HG03558 (cell line): ENCODE data around the gene S100A10.

Experiments
- ATAC-seq: cut with Tn5 transposase; IDR thresholded peaks from one replicate; pipeline ENCODE4 v1.9.1; 2021; ENCODE audit warnings: moderate number of reproducible peaks; ENCODE audit not compliant: unreplicated experiment; ENCODE audit errors: extremely low read depth

The S100A10 gene

GRCh38 chr1:151989211-151989862 lies 4.3 kb downstream of the S100A10 start:
- ATAC-seq = no peak

DNA sequence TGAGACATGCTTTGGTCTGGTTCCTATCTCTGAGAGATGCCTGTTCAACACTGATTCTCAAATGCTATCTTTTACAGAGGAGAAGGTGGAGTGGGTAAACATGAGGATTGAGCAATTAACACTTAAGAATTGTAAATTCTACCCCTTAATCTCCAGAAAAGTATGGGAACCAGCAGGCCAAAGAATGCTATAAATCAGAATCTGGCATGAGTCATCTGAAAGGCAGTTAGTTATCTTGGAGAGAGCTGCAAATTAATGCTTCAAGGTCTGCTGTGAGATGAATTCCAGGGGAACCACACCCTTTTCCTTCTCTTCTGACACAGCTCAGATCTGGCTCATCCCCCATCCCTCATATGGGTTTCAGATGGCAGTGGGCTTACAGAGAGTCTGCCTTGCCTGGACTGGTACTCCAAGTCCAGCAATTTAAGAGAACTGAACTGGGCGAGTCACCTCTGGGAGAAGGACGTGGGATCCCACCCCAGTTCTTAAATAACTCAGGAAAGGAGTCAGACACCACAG lies 5.2 kb downstream of the S100A10 start:
- ATAC-seq = no peak

GRCh38 chr1:151986501-151987190 lies 7.0 kb downstream of the S100A10 start:
- ATAC-seq = no peak

DNA sequence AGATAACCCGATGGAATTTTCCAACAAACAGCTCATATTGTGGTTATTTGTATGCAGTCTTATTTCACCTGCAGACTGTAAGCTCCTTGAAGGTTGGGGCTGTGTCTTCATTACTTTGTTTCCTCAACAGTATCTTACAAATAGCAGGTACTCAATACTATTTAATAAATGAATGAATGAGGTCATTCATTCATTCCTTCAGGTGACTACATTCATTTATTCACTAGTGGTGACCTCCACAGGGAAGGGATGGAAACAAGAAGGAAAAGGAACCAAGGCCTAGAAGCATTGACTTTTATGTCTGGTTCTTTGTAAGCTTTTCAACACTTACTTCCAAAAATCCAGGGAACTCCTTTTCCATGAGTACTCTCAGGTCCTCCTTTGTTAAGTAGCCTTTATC lies 7.9 kb downstream of the S100A10 start:
- ATAC-seq = no peak

DNA sequence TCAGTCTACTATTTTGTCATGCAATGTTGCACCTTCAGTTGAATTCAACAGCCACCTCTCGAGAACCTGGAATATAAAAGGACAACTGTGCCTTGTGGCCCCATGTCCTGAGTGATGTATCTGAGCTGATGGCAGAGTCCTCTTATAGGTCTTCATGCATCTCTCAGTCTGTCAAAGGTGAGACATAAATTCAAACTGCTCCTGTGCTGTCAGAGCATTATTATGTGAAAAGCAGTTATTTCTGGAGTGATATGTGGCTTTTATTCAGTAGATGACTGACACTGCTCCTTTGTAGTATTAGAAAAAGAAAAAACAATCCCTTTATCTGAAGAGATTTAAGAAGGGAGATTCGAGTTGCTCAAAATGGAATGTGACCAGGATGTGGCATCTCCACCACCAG lies 8.4 kb downstream of the S100A10 start:
- ATAC-seq = no peak

GRCh38 chr1:151984313-151984956 lies 9.2 kb downstream of the S100A10 start:
- no peak for ATAC-seq

DNA sequence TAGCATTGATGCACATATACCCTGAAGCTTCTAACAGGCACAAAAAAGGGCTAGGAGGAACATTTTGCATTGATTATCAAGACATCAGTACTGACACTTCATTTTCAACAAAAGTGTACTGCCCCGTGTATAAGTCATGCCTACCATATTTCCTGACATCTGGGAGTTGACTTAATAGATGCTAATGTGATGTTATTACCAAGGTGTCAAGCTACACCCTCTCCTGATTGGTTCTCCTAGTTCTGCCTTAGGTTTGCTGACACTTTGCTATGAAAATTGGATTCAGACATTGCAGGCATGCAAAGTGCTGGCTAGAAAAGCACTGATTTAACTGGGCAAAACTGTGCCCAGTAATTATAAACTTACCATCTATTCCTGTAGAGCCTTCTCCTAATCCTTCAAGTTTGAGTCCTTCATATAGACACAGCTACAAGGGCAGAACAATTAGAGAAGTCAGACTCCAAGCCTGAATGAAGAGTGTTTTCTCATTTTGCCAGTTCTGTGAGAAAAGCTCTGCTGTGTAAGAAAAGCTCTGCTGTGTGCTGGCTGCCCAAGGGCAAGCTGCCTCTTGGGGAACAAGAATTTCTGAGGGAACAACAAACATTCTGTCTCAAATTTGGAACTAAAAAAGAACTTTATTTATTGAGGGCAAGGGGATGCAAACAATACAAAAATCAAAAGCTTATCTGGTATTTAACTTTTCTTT lies 11.2 kb downstream of the S100A10 start:
- ATAC-seq = no peak

DNA sequence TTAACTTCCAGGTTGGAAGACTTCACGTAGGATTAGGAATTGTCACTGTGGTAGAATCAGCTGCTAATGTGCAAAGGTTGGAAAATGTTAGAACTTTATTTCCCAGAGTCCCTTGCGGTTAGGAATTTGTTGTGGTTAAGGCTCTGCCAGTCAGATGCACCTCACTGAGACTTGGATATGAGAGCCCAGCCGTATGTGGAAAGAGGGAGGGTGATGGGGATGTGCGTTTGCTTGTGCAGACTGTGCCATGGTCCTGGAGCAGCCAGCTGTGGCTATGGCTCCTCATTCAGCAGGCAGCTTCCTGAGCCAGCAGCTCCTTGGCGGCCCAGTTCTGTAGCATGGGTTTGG lies 12.5 kb downstream of the S100A10 start:
- no peak for ATAC-seq

GRCh38 chr1:151980287-151981177 lies 13.1 kb downstream of the S100A10 start:
- no peak for ATAC-seq

DNA sequence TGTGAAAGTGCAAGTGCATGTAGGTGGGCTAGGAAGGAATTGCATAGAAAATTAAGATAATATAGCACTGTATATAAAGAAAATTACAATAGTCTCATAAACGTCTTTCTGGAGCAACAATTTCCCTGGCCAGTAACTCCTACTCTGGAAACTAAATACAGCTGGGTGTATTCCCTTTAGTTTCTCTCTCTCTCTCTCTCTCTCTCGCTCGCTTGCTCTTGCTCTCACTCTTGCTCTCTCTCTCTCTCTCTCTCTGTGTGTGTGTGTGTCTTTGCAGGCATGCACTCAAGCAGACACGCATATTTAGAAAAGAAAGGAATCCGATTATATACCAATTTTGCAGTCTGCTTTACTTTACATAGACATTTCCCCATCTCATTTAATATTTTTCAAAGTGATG lies 14.7 kb downstream of the S100A10 start:
- no peak for ATAC-seq

- no peak for ATAC-seq
Measured at GRCh38 chr1:151977662-151978230, 15.9 kb downstream of the S100A10 start.

GRCh38 chr1:151976858-151977257 lies 16.8 kb downstream of the S100A10 start:
- no peak for ATAC-seq

- ATAC-seq = no peak
Measured at GRCh38 chr1:151976015-151976343, 17.7 kb downstream of the S100A10 start.

GRCh38 chr1:151975311-151976014 lies 18.2 kb downstream of the S100A10 start:
- no peak for ATAC-seq

- ATAC-seq = no peak
Measured at GRCh38 chr1:151972542-151973248, 21.0 kb downstream of the S100A10 start.

DNA sequence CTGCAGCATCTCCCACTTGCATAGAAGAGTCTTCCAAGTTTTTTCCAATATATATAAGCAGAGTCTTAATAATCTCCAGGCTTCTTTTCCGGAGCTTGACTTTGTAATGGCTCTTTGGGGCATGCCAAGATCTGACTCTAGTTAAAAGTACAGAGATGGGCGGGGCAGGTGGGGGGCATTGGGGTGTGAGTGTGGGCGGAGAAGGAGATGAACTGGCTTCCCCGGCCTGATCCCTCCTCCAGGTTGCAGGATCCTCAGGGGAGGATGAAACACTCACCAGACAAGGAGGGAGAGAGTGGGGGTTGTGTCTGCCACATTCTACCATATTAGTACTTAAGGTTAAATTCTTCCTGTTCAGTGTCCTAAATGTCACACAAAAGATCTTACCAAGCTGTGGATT lies 23.0 kb downstream of the S100A10 start:
- no peak for ATAC-seq

DNA sequence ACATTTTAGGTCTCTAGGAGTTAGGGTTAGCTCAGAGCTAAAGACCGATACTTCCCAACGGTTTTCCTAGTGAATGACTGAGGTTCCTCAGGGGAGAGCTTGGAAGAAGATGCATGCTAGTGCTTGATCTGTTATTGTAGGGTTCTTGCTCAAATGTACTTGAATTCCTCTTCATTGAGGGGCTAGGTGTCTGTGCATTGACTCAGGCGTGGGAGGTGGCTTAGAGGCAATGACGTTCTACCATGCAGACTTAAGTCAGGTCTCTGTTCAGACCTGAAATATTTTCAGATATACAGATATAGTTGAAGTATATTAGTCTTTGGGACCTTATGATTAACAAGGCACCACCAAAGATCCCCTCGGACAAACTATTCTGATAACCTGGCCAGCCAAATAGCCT lies 23.5 kb downstream of the S100A10 start:
- no peak for ATAC-seq

DNA sequence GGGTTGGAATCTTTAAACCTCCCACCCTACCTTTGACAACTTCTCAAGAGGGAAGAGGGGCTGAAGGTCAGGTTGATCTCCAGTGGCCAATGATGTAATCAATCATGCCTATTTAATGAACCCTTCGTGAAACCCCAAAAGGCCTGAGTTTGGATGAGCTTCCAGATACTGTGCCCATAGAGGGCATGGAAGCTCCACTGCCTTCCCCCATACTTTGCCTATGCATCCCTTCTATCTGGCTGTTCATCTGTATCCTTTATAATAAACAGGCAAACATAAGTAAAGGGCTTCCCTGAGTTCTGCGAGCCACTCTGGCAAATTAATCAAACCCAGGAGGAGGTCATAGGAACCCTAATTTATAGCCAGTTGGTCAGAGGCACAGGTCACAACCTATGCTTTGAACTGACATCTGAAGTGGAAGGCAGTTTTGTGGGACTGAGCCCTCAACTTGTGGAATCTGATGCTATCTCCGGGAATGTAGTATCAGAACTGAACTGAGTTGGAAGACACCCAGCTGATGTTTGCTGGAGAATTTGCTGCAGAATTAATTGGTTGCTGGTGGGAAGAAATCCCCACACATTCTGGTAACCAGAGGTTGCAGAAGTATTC lies 24.8 kb downstream of the S100A10 start:
- ATAC-seq = no peak
